Effector memory CD8-positive, alpha-beta T cell (primary cell): ENCODE measurements around the gene PACSIN2.
"Not testable (repeated sequence)": the region's sequence is repeated elsewhere in the genome, so short reads cannot be mapped to it uniquely, and the experiment has no call there.

Experiments
- ATAC-seq: fragments of 150-1000 bp; cut with Tn5 transposase; replicated peaks from 2 replicates; pipeline ENCODE4 v1.10.0; 2021; ENCODE audit warnings: mild to moderate bottlenecking, moderate library complexity
- DNase-seq, 3 experiments: peaks; one replicate each; pipeline ENCODE4 v3.0.0; 2021
- H3K27ac Mint-ChIP-seq, 2 donors: one replicate each; pipeline ENCODE4 v1.8.0; 2022; ENCODE audit warnings: mild to moderate bottlenecking in 2 of 2, mixed read lengths in 2 of 2, moderate library complexity in 2 of 2
- H3K27me3 Mint-ChIP-seq, 2 donors: one replicate each; pipeline ENCODE4 v1.8.0; 2022; ENCODE audit warnings: mixed read lengths in 2 of 2
- H3K36me3 Mint-ChIP-seq: one replicate; pipeline ENCODE4 v1.8.0; 2022; ENCODE audit warnings: mild to moderate bottlenecking, moderate library complexity, mixed read lengths; ENCODE audit not compliant: insufficient read depth
- H3K4me1 Mint-ChIP-seq, 2 donors: one replicate each; pipeline ENCODE4 v1.8.0; 2022; ENCODE audit warnings: low read depth in 2 of 2, mixed read lengths in 2 of 2
- H3K4me3 Mint-ChIP-seq, 2 donors: one replicate each; pipeline ENCODE4 v1.8.0; 2022; ENCODE audit warnings: mild to moderate bottlenecking in 2 of 2, mixed read lengths in 2 of 2, moderate library complexity in 2 of 2
- H3K9me3 Mint-ChIP-seq, 2 donors: one replicate each; pipeline ENCODE4 v1.8.0; 2022; ENCODE audit warnings: mixed read lengths in 2 of 2

PACSIN2 gene

DNA sequence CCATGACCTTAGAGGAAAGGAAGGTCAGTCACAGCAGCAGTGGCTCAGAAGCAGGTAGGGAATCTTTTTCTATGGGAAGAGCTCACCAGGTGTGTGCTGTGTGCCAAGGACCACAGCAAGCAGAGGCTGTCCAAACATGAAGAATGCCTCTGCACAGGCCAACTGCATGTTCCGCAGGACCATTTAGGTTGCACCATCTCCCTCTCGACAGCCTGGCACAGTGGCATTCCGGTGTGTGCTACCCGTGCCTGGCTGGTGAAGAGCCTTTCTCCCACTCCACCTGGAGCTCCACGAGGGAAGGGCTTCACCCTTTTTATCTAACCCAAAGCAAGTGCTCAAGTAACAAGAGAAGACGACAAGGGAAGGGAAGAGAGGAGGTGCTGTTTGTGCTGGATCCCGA is 76.5 kb downstream of the PACSIN2 start:
- H3K27ac Mint-ChIP-seq, result peak overlapping the region in 1 of 2 donors; percentile 12

DNA sequence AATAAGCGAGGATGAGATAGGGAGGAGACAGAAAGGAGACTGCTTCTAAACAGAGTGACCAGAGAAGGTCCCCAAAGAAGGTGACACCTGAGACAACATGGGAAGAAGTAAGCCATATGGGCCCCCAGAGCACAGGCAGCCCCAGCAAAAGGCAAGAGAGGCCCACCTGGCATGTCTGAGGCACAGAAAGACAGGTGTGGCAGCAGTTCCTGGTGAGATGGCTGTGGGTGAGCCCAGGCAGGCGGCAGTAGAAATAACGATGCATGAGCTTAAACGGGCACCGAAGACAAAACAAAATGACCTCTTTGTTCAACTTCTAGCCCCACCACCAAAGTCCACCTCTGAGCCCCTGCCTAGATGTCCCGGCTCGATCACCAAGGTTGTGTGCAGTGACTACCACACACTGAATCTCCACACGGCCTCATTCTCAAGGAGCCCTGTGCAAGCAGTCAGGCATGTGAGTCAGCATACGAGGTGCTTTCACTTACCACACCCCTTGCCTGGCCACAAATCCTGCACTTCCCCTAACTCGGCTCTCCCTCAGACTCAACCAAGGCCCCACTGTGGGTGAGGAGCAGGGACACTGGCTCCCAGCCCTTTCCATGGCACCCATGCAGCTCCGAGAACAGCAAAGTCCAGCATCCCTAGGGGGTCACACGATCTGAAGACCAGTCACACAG is 77.6 kb downstream of the PACSIN2 start:
- Mint-ChIP-seq H3K27me3 (no peaks in the 10 kb centered on the region), H3K4me1 (peaks cover 47 to 55% of the 10 kb centered on the region in 2 donors), H3K9me3 (no peaks in the 10 kb centered on the region), H3K27ac (peak overlapping the region; percentile 59 to 66), H3K4me3 (no peak overlapping the region), H3K36me3 (peaks cover 3% of the 10 kb centered on the region)
- ATAC-seq, result peak; percentile 74
- DNase-seq, result no peak

More for the DNA sequence above, 76.5 kb downstream of the PACSIN2 start:
- Mint-ChIP-seq H3K36me3 (peaks cover 7% of the 10 kb centered on the region), H3K9me3 (no peaks in the 10 kb centered on the region), H3K27me3 (no peaks in the 10 kb centered on the region), H3K4me3 (no peak overlapping the region), H3K4me1 (peaks cover 42 to 45% of the 10 kb centered on the region in 2 donors)
- DNase-seq (no peak), ATAC-seq (no peak)

DNA sequence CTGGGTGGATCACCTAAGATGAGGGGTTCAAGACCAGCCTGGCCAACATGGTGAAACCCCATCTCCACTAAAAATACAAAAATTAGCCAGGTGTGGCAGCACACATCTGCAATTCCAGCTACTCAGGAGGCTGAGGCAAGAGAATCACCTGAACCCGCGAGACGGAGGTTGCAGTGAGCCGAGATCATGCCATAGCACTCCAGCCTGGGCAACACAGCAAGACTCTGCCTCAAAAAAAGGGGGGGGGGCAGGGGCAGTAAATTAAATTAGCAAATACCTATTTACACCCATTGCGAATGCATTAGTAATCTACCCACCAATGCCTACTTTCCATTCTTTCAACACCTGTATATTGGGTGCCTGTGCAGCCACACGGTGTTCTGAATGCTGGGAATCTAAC is 78.3 kb downstream of the PACSIN2 start:
- not testable (repeated sequence) for H3K9me3 Mint-ChIP-seq, DNase-seq, H3K27me3 Mint-ChIP-seq, H3K4me3 Mint-ChIP-seq, ATAC-seq, H3K36me3 Mint-ChIP-seq
- H3K4me1 Mint-ChIP-seq, result peaks cover 54 to 61% of the 10 kb centered on the region in 2 donors
- H3K27ac Mint-ChIP-seq, result peak overlapping the region in 1 of 2 donors; percentile 59

DNA sequence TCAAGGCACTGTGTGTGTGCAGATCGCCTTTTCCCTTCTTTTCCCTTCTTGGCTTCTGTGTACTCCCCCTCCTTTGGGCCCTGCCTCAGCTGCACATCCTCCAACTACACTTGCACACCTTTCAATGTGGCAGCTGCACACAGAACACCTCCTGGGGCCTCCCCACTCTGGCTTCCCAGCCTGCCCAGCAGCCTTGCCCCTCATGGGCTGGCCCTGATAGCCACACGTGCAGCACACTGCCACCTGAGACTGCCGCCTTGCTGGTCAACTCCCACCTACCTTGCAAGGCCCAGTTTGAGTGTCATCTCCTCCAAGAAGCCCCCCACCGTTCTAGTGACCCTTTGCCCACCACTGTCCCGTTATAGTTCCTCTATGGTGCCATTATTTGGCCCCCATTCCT is 80.6 kb downstream of the PACSIN2 start:
- Mint-ChIP-seq H3K9me3 (no peaks in the 10 kb centered on the region), H3K4me1 (peaks cover 62 to 64% of the 10 kb centered on the region in 2 donors), H3K4me3 (no peak overlapping the region), H3K36me3 (peaks cover 7% of the 10 kb centered on the region), H3K27ac (no peak overlapping the region), H3K27me3 (no peaks in the 10 kb centered on the region)
- no peak for ATAC-seq
- no peak for DNase-seq

DNA sequence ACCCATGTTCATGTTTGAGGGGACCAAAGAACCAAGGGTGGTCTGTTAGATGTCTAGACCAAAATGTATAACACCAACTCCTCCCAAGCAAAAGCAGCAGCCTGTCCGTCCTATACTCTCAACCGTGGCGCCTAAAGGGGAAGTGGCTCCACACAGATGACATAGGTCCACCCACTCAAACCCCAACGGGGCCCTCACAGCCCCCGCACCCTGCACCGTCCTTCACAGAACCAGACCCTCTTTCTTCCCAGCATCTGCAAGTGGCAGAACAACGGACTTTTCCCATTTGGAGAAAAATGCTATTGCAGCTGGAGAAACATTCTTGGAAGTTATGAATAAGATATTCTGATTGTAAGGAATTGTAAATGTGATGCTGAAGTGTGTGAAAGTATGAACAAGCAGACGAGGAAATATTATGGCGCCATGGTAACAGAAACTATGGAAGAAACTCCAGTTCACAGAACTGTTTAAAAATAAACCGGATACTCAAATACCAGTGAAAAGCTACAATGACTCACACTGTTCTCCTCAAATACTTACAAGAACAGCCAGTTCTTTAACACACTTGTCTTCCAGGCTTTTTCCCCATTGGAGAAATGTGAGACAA is 81.4 kb downstream of the PACSIN2 start:
- H3K36me3 Mint-ChIP-seq, result peaks cover 7% of the 10 kb centered on the region
- no peaks in the 10 kb centered on the region for H3K9me3 Mint-ChIP-seq
- DNase-seq (no peak), ATAC-seq (peak; percentile 58)
- peak overlapping the region in 1 of 2 donors; percentile 28 for H3K4me3 Mint-ChIP-seq
- peaks cover 63 to 66% of the 10 kb centered on the region in 2 donors for H3K4me1 Mint-ChIP-seq
- peak overlapping the region; percentile 45 to 71 for H3K27ac Mint-ChIP-seq
- no peaks in the 10 kb centered on the region for H3K27me3 Mint-ChIP-seq

DNA sequence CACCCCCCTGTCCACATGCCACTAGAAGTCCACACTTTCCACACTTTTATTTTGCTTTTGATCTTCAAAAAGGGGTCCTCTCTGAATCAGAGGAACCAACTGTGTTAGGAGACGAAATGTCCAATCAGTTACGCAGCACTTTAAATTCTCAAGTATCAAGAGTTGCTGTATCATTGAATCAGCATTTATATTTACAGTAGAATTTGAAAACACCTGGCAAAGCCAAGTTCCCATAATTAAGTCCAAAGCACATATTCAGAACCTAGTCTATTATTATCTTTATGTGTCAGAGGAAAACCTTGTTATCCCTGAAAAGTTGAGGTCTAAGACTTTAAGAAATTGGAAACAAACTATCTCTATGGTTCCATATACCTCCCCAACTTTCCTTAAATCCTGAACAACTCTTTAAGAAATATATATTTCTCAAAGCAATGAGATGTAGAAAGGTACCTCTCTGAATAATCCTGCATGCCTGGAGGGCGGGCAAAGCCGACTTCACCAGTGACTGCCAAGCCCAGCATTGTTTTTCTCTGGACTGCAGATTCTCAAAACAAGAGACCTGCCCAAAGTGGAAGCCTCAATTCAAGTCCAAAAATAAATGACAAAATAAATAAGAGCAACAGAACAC is 82.0 kb downstream of the PACSIN2 start:
- DNase-seq (no peak), ATAC-seq (no peak)
- peaks cover 7% of the 10 kb centered on the region for H3K36me3 Mint-ChIP-seq
- H3K4me1 Mint-ChIP-seq, result peaks cover 57 to 60% of the 10 kb centered on the region in 2 donors
- no peaks in the 10 kb centered on the region for H3K27me3 Mint-ChIP-seq
- H3K4me3 Mint-ChIP-seq, result peak overlapping the region in 1 of 2 donors; percentile 28
- H3K9me3 Mint-ChIP-seq, result no peaks in the 10 kb centered on the region
- peak overlapping the region; percentile 45 to 71 for H3K27ac Mint-ChIP-seq

DNA sequence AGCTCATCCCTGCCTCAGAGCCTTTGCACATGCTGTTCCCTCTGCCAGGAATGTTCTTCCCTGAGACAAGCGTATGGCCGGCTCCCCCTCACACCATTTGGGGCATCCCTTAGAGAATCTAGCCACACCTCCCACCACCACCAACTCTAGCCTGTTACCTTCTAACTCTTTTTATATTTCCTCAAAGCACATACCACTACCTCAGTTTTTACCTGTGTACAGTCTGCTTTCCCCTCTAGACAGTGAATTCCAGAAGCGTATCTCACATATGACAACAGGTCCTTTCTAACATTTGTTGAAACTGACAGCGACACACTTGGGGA is 82.8 kb downstream of the PACSIN2 start:
- H3K4me1 Mint-ChIP-seq, result peaks cover 50 to 52% of the 10 kb centered on the region in 2 donors
- H3K27ac Mint-ChIP-seq, result peak overlapping the region in 1 of 2 donors; percentile 45

DNA sequence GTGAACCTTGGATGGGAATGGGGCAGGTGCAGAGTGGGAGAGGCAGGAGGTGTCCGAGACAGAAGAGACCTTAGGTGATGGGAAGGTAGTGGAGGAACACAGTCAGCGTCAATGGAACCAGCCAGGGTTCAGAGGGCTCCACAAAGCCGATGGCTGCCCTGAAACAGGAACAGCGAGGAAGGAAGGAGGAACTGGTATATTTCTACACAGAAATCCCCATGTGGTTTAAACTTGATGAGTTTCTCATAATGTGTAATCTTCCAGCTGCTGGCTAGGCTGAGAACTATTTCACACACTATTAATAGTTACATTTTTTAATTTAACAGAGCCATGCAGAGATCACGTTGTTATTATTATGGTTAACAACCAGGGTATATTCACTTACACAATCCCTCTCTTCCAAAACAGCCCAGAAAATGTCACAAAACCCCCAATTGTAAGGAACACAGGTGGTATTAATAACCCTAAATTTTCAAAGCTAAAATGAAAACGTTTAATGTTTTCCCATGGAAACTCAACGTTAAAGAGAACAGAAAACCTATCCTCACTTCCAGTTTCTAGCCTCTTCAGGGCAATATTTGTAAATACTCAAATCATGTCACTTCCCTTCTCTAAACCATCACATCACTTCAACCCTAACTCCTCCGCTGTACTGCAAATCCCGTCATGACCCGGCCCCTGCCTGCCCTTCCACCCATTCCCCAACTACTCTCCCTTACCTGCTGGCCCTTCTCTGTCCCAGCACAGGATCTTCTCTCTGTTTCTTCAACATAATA is 83.3 kb downstream of the PACSIN2 start:
- Mint-ChIP-seq H3K36me3 (peaks cover 7% of the 10 kb centered on the region), H3K4me3 (no peak overlapping the region), H3K9me3 (no peaks in the 10 kb centered on the region), H3K27me3 (no peaks in the 10 kb centered on the region), H3K27ac (peak overlapping the region; percentile 45 to 77), H3K4me1 (peaks cover 49 to 52% of the 10 kb centered on the region in 2 donors)
- ATAC-seq, result peak; percentile 58
- no peak for DNase-seq

More for the DNA sequence above, 82.8 kb downstream of the PACSIN2 start:
- Mint-ChIP-seq H3K4me3 (no peak overlapping the region), H3K9me3 (no peaks in the 10 kb centered on the region), H3K27me3 (no peaks in the 10 kb centered on the region), H3K36me3 (peaks cover 7% of the 10 kb centered on the region)
- DNase-seq (no peak), ATAC-seq (no peak)

DNA sequence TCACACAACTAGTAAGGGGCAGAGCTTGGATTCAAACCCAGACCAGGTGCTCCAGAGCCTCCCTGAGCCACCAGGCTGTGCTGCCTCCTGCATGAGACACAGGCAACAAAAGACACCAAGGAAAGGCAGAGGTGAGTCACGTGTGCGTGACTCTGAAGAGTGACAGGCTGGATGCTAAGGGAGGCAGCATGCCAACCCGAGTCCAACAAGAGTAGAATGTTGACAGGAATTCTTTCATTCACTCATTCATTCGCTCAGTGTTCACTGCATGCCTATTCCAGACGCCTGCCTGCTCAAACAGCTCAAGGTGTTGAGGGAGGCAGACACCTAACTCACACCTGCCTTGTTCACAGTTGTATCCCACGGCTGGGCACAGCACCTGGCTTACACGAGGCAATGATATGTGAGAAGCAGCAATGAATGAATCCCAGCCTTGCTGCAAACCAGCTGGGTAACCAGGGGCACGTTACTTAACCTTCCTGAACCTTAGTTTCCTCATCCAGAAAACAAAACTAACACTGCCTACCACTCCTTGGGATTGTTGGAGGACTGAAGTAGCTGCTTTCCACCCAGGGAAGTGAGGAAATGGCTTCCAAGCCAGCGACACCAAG is 84.0 kb downstream of the PACSIN2 start:
- H3K4me1 Mint-ChIP-seq, result peaks cover 55 to 56% of the 10 kb centered on the region in 2 donors
- H3K9me3 Mint-ChIP-seq, result no peaks in the 10 kb centered on the region
- DNase-seq (no peak), ATAC-seq (no peak)
- H3K4me3 Mint-ChIP-seq, result no peak overlapping the region
- peak overlapping the region in 1 of 2 donors; percentile 77 for H3K27ac Mint-ChIP-seq
- peaks cover 7% of the 10 kb centered on the region for H3K36me3 Mint-ChIP-seq
- no peaks in the 10 kb centered on the region for H3K27me3 Mint-ChIP-seq

DNA sequence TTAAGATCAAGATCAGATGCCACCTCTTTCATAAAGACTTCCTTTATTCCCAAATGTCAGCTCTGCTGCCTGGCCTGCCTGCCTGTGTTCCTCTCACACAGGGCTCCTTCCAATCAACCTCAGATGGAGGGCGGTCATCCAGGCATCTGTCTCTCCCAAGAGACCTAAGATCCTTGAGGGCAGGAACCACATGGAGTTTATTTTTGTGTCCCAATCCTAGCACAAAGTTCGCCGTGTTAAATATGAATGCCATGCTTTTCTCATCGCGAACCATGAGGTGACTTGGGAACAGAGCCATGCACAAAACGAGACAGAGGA is 85.2 kb downstream of the PACSIN2 start:
- no peaks in the 10 kb centered on the region for H3K9me3 Mint-ChIP-seq
- H3K4me1 Mint-ChIP-seq, result peaks cover 54 to 58% of the 10 kb centered on the region in 2 donors
- DNase-seq, result no peak
- H3K27me3 Mint-ChIP-seq, result no peaks in the 10 kb centered on the region
- H3K36me3 Mint-ChIP-seq, result peaks cover 6% of the 10 kb centered on the region
- no peak overlapping the region for H3K4me3 Mint-ChIP-seq
- H3K27ac Mint-ChIP-seq, result no peak overlapping the region
- ATAC-seq, result no peak

DNA sequence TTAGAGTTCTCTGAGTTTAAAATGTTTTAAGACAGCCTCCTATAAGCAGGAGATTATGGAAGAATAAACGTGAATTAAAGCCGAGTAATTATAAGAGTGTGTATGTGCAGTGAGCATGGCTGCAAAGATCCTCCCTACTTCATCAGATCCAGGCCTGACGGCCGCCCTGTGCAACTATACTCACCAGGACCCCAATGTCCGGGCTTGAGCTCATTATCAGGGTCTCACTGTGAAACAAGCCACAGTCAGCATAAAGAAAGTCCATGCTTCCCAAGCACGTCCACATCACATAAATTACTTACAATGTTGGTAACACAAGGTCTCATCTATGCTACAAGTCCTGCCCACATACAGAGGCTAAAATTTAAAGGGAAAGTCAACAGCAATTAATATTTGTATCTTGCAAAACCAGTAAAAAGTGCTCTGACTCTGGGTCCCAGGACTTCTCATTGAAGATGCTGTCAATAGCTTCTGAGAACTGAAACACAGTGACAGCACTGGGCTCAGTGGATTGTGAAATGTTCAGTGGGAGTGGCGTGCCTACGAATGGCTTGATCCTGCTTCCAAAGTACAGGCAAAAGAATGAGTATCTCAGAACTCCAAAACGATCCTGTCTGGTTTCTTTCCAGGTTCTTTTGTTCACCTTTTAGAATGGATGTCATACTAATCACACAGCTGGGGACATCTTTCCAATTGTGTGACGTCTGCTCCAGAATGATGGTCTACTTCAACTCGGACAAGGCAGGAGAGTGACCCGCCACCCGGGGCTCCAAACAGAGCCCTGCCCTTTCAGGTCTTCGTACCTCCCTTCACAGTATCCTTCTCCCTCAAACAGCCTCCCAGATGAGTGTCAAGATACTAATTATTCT is 85.7 kb downstream of the PACSIN2 start:
- no peak for DNase-seq
- no peaks in the 10 kb centered on the region for H3K9me3 Mint-ChIP-seq
- H3K27me3 Mint-ChIP-seq, result no peaks in the 10 kb centered on the region
- H3K4me1 Mint-ChIP-seq, result peaks cover 52 to 56% of the 10 kb centered on the region in 2 donors
- ATAC-seq, result no peak
- H3K4me3 Mint-ChIP-seq, result no peak overlapping the region
- H3K36me3 Mint-ChIP-seq, result peaks cover 4% of the 10 kb centered on the region
- no peak overlapping the region for H3K27ac Mint-ChIP-seq

DNA sequence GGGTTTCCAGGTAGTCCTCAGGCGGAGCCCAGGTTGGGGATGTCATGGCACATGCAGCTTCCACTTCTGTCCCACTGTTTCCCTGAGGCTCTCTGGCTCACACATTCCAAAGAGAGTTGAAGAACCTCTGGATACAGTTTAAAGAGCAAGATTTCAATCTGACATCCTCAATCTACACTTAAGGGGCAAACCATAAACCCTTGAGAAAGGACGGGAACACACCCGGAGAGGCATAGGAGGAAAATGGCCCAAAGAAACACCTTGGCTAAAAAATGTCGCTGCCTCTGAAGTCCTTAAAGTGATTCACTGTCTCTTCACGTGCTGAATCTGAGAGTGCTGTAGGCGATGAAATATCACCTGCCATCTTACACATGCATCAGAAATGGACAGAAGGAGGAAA is 87.0 kb downstream of the PACSIN2 start:
- Mint-ChIP-seq H3K9me3 (no peaks in the 10 kb centered on the region), H3K36me3 (peaks cover 4% of the 10 kb centered on the region), H3K4me3 (no peak overlapping the region), H3K27me3 (no peaks in the 10 kb centered on the region), H3K4me1 (peaks cover 47 to 49% of the 10 kb centered on the region in 2 donors), H3K27ac (no peak overlapping the region)
- no peak for DNase-seq
- ATAC-seq, result no peak
